ENCODE results near the gene MT3. TPM values are rescaled to one million over a fixed set of nuclear protein-coding genes. Genes with fewer than 3 reads are reported as not detected.

Gene MT3
- total and polyA plus RNA-seq, 2 of the 13 experiments (the other 11 are each of a cell fraction or from before 2014, with no cell fraction given), result not detected

GRCh38 chr16:56551796-56552738, 37.3 kb upstream of the MT3 start (continued):
- TF ChIP-seq PHF20 (CRISPR knock-in tag; IDR thresholded peaks at IDR 0.05), result peak; percentile 36; the same call in 1 of the 2 replicates
- TF ChIP-seq ELF3 (CRISPR knock-in tag; IDR thresholded peaks at IDR 0.05), result peak; percentile 94
- TF ChIP-seq NAIF1 (CRISPR knock-in tag; IDR thresholded peaks at IDR 0.05; ENCODE audit: borderline replicate concordance), result peak; percentile 63; the same call in 1 of the 2 replicates
- no peak for TF ChIP-seq TCF12 (IDR thresholded peaks at IDR 0.05)
- TF ChIP-seq TCF12 (CRISPR knock-in tag; IDR thresholded peaks at IDR 0.05), result no peak
- TF ChIP-seq ARID3A (IDR thresholded peaks at IDR 0.05; ENCODE audit: low read depth, low read length), result peak; percentile 84
- TF ChIP-seq ZNF274 (CRISPR knock-in tag; IDR thresholded peaks at IDR 0.05), result no peak
- TF ChIP-seq STAT6 (CRISPR knock-in tag; IDR thresholded peaks at IDR 0.05; ENCODE audit: borderline replicate concordance), result peak; percentile 76
- TF ChIP-seq SIX1 (CRISPR knock-in tag; IDR thresholded peaks at IDR 0.05; ENCODE audit: borderline replicate concordance), result peak; percentile 85; the same call in 1 of the 2 replicates
- no peak for TF ChIP-seq FIP1L1 (IDR thresholded peaks at IDR 0.05; ENCODE audit: borderline replicate concordance, insufficient read depth, low read depth, low read length)
- no peak for TF ChIP-seq IRF1 (CRISPR knock-in tag; IDR thresholded peaks at IDR 0.05; ENCODE audit: low read depth)
- TF ChIP-seq ZNF326 (CRISPR knock-in tag; IDR thresholded peaks at IDR 0.05; ENCODE audit: borderline replicate concordance), result no peak
- no peak for TF ChIP-seq ZNF691 (CRISPR knock-in tag; IDR thresholded peaks at IDR 0.05; ENCODE audit: borderline replicate concordance, low read depth)
- TF ChIP-seq ZBTB42 (CRISPR knock-in tag; IDR thresholded peaks at IDR 0.05), result no peak
- peak; percentile 70; the same call in 1 of the 2 replicates for TF ChIP-seq ZNF788 (CRISPR knock-in tag; IDR thresholded peaks at IDR 0.05; ENCODE audit: borderline replicate concordance)
- peak; percentile 76 for TF ChIP-seq CREM (IDR thresholded peaks at IDR 0.05)
- no peak for TF ChIP-seq CREM (CRISPR knock-in tag; IDR thresholded peaks at IDR 0.05)
- no peak for TF ChIP-seq ZNF674 (CRISPR knock-in tag; IDR thresholded peaks at IDR 0.05; ENCODE audit: low read depth)
- no peak for TF ChIP-seq CERS6 (CRISPR knock-in tag; IDR thresholded peaks at IDR 0.05)
- no peak for TF ChIP-seq SNAPC5 (CRISPR knock-in tag; IDR thresholded peaks at IDR 0.05; ENCODE audit: borderline replicate concordance)
- peak; percentile 74; the same call in 1 of the 2 replicates for TF ChIP-seq ARNTL (CRISPR knock-in tag; IDR thresholded peaks at IDR 0.05)
- TF ChIP-seq KMT2A (CRISPR knock-in tag; IDR thresholded peaks at IDR 0.05), result no peak

Data from HepG2 (cell line).